Lung (tissue), 12 donors: Measurements from ENCODE around the gene ZNF43. TPM values are rescaled to one million over a fixed set of nuclear protein-coding genes. Genes with fewer than 3 reads are reported as not detected.
"Not testable (repeated sequence)": the region's sequence is repeated elsewhere in the genome, so short reads cannot be mapped to it uniquely, and the experiment has no call there.

Experiments
- ATAC-seq: fragments of 200-7000 bp; cut with Tn5 transposase; one replicate; pipeline ENCODE4 v1.9.1; 2020; ENCODE audit warnings: moderate number of reproducible peaks; ENCODE audit not compliant: insufficient read depth, low FRiP score
- DNase-seq, 3 donors: peaks; one replicate each; pipeline ENCODE4 v3.0.0-alpha.2; 2013 to 2017
- H3K27ac ChIP-seq, 2 donors: one replicate each; pipeline ENCODE4 v1.5.1; 2013; ENCODE audit warnings: mild to moderate bottlenecking in 2 of 2, moderate library complexity in 2 of 2, control low read depth in 1 of 2, inconsistent platforms in 1 of 2, low read depth in 1 of 2, low read length in 1 of 2
- H3K27me3 ChIP-seq, 3 donors: one replicate each; pipeline ENCODE4 v1.5.1; 2013; ENCODE audit warnings: low read length in 2 of 3; ENCODE audit not compliant: control insufficient read depth in 3 of 3, insufficient read depth in 3 of 3
- H3K36me3 ChIP-seq, 4 donors: one replicate each; pipeline ENCODE4 v1.5.1; 2013; ENCODE audit warnings: low read length in 4 of 4, mild to moderate bottlenecking in 1 of 4, moderate library complexity in 1 of 4; ENCODE audit not compliant: control insufficient read depth in 4 of 4, insufficient read depth in 4 of 4
- H3K4me1 ChIP-seq, 5 donors: one replicate each; pipeline ENCODE4 v1.5.1; 2013; ENCODE audit warnings: low read length in 5 of 5, mild to moderate bottlenecking in 2 of 5, moderate library complexity in 1 of 5; ENCODE audit not compliant: control insufficient read depth in 5 of 5, insufficient read depth in 5 of 5
- H3K4me3 ChIP-seq: one replicate; pipeline ENCODE4 v1.5.1; 2013; ENCODE audit warnings: mild to moderate bottlenecking, control low read depth, moderate library complexity
- H3K9ac ChIP-seq, 2 donors: one replicate each; pipeline ENCODE4 v1.5.1; 2013; ENCODE audit warnings: low read length in 2 of 2, control low read depth in 1 of 2; ENCODE audit not compliant: insufficient read depth in 1 of 2
- H3K9me3 ChIP-seq, 4 donors: one replicate each; pipeline ENCODE4 v1.5.1; 2013; ENCODE audit warnings: low read length in 3 of 4, mild to moderate bottlenecking in 1 of 4, moderate library complexity in 1 of 4; ENCODE audit not compliant: control insufficient read depth in 4 of 4, insufficient read depth in 3 of 4
- CTCF ChIP-seq: IDR thresholded peaks from 2 replicates; pipeline ENCODE4 v1.5.1; 2012; ENCODE audit warnings: mild to moderate bottlenecking; ENCODE audit errors: control extremely low read depth, extremely low read depth
- WGBS, 2 donors: extraction: QIAGEN DNeasy Blood & Tissue Kit; methylation state at CpG; one replicate each; pipeline ENCODE4 v1.1.7; 2013; 5-methylcytosine and 5-hydroxymethylcytosine counted together
- polyA plus RNA-seq, 2 donors: library from polyadenylated mRNA; stranded (reverse); fragments of 200-250 nt; gene quantifications; one replicate each; pipeline ENCODE4 v1.2.1, GENCODE V29; 2013
- total RNA-seq, 2 donors: library from RNA; depleted of rRNA in 1 of 2; stranded (reverse); fragments of >200 nt in 1 of 2; gene quantifications; one replicate each; pipeline ENCODE4 v1.2.1, GENCODE V29; 2014 to 2021
- donor health status: control.
- donor health status: control.
- donor health status: Bipolar disorder and iron deficiency.
- donor health status: healthy.
- donor health status: DM: yes; HTN: yes; CAD: no.

Gene ZNF43
- total and polyA plus RNA-seq, 4 donors, result 3.1 to 29.2 (median 10.7) TPM

DNA sequence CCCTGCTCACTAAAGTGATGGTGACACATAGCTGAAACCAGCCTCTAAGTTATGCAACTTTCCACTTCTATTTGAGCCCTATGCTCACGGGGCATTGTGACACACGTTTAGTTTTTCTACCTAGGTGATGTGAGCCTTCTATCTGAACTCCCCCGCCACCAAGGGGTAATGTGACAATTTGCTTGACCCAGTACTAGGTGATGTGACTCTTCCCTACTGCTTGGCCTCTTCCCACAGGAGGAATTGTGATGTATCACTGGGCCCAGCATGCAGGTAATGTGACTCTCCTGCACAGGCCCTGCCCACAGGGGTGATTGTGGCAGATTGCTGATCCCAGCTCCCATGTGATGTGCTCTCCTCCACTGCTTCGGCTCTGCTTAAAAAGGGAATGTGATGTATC, 42.7 kb upstream of the ZNF43 start:
- no peak overlapping the region for H3K4me3 ChIP-seq
- H3K27ac ChIP-seq, result no peak overlapping the region
- peaks cover 0 to 5% (median 0%) of the 10 kb centered on the region in 4 donors for H3K9me3 ChIP-seq
- H3K27me3 ChIP-seq, result no peaks in the 10 kb centered on the region
- no peaks in the 10 kb centered on the region for H3K36me3 ChIP-seq
- WGBS, 2 donors, result 80 to 84% methylated on average over 4 of the region's 4 CpGs
- no peak overlapping the region for H3K9ac ChIP-seq
- no peaks in the 10 kb centered on the region for H3K4me1 ChIP-seq
- ATAC-seq (no peak), DNase-seq (no peak)
- TF ChIP-seq CTCF, result no peak

- no peaks in the 10 kb centered on the region for H3K27me3 ChIP-seq
- H3K9ac ChIP-seq, result no peak overlapping the region
- DNase-seq (no peak), ATAC-seq (no peak)
- H3K4me3 ChIP-seq, result no peak overlapping the region
- peaks cover 0 to 2% (median 0%) of the 10 kb centered on the region in 4 donors for H3K9me3 ChIP-seq
- no peak overlapping the region for H3K27ac ChIP-seq
- H3K4me1 ChIP-seq, result no peaks in the 10 kb centered on the region
- TF ChIP-seq CTCF, result no peak
- H3K36me3 ChIP-seq, result no peaks in the 10 kb centered on the region
- WGBS, 2 donors, result 84 to 85% methylated on average over 2 of the region's 2 CpGs
Measured at GRCh38 chr19:21877976-21878375, 42.0 kb upstream of the ZNF43 start.

DNA sequence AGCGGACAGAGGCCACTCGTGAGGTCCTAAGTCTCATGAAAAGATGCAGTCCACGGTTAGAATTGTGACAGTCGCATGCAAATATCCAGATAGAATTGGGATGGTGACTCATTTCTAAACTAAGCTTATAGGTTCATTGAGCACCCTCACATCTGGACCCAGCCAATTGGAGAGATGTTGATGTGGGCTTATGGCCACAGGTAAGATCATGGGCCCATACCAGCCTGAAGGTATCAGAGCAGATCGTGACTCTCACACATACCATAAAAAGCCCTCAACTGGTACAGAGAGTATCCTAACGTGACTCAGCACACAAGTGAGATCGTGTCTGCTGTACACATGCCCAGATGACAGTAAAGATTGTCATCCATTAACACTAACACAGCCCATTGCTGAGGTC, 40.6 kb upstream of the ZNF43 start:
- H3K4me1 ChIP-seq, H3K36me3 ChIP-seq, H3K9me3 ChIP-seq, H3K4me3 ChIP-seq, H3K27me3 ChIP-seq, DNase-seq, H3K27ac ChIP-seq, ATAC-seq, H3K9ac ChIP-seq: not testable (repeated sequence)
- 83 to 94% methylated on average over 7 of the region's 7 CpGs for WGBS, 2 donors

DNA sequence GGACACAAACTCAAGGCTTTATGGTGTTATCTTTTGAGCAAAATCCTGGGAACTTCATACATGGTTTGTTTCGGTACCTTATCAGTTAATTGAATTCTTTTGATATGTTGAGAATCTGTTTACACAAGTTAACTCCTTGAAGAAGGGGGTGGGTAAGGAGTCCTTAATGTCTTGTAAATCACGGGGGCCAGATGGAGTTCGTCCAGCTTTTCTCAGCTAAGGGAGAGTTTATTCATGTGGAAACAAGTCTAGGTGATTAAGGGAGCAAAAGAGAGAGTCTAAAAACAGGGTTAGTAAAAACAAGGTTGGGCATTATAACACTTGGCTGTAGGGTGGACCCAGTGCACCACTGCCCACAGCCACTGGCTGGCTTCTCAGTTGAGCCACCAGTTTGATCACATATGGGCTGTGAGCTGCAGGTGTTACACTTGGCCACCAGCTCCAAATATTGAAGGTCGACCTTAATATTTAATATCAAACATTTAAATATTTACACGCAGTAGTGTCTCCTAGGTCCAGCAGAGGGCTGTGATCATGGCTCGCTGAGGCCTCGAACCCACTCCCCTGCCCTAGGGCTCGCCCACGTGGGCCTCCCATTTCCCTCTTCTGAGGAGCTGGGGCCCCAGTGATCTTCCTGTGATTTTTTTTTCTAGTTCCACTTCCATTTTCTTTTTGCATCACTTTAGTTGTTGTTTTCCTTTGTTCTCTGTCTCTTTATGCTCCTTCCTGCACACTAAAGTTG, 21.0 kb upstream of the ZNF43 start:
- Histone ChIP-seq H3K4me1 (peaks cover 0 to 6% (median 3%) of the 10 kb centered on the region in 5 donors), H3K9ac (no peak overlapping the region)
- ATAC-seq, result no peak

More for the DNA sequence above, 21.0 kb upstream of the ZNF43 start:
- 42 to 47% methylated on average over 9 of the region's 9 CpGs for WGBS, 2 donors
- no peak for TF ChIP-seq CTCF
- peak in 1 of 3 donors; percentile 4 for DNase-seq
- H3K9me3 ChIP-seq, result peaks cover 0 to 3% (median 0%) of the 10 kb centered on the region in 4 donors
- H3K27ac ChIP-seq, result no peak overlapping the region
- H3K36me3 ChIP-seq, result no peaks in the 10 kb centered on the region
- no peak overlapping the region for H3K4me3 ChIP-seq
- peaks cover 0 to 3% (median 0%) of the 10 kb centered on the region in 3 donors for H3K27me3 ChIP-seq
